Osteocyte (in vitro differentiated cells): Measurements from ENCODE around the gene NCAPH2. TPM values are rescaled to one million over a fixed set of nuclear protein-coding genes. Genes with fewer than 3 reads are reported as not detected.

Experiments
- DNase-seq: peaks from one replicate; pipeline ENCODE4 v3.0.0; 2021; ENCODE audit warnings: mixed read lengths; ENCODE audit not compliant: unreplicated experiment; ENCODE audit errors: extremely low spot score
- H3K27ac Mint-ChIP-seq: one replicate; pipeline ENCODE4 v1.8.0; 2021; ENCODE audit warnings: mild to moderate bottlenecking, mixed read lengths; ENCODE audit not compliant: unreplicated experiment
- H3K27me3 Mint-ChIP-seq: one replicate; pipeline ENCODE4 v1.8.0; 2021; ENCODE audit warnings: mixed read lengths; ENCODE audit not compliant: unreplicated experiment
- H3K36me3 Mint-ChIP-seq: one replicate; pipeline ENCODE4 v1.8.0; 2021; ENCODE audit warnings: mixed read lengths; ENCODE audit not compliant: unreplicated experiment
- H3K4me1 Mint-ChIP-seq: one replicate; pipeline ENCODE4 v1.8.0; 2021; ENCODE audit warnings: mixed read lengths; ENCODE audit not compliant: unreplicated experiment
- H3K4me3 Mint-ChIP-seq: one replicate; pipeline ENCODE4 v1.8.0; 2021; ENCODE audit warnings: mild to moderate bottlenecking, moderate library complexity, mixed read lengths; ENCODE audit not compliant: unreplicated experiment
- H3K9me3 Mint-ChIP-seq: one replicate; pipeline ENCODE4 v1.8.0; 2021; ENCODE audit warnings: mixed read lengths; ENCODE audit not compliant: unreplicated experiment
- CTCF ChIP-seq: fragments of 200-600 bp; sonication (generic); IDR thresholded peaks from 2 replicates; pipeline ENCODE4 v1.5.0; 2021; ENCODE audit warnings: antibody characterized with exemption, mild to moderate bottlenecking, moderate library complexity
- total RNA-seq: library from RNA; stranded (reverse); gene quantifications from 2 replicates; pipeline ENCODE4 v1.2.1, GENCODE V29; 2021

The NCAPH2 gene
- total RNA-seq, 1 donor from 2014 or later, result 47.0 TPM

GRCh38 chr22:50529416-50529896 is 21.4 kb downstream of the NCAPH2 start:
- peak overlapping the region; percentile 56 for H3K4me3 Mint-ChIP-seq
- H3K36me3 Mint-ChIP-seq, result peaks cover 3% of the 10 kb centered on the region
- no peak for TF ChIP-seq CTCF
- H3K27ac Mint-ChIP-seq, result no peak overlapping the region
- H3K27me3 Mint-ChIP-seq, result peaks cover 17% of the 10 kb centered on the region
- H3K4me1 Mint-ChIP-seq, result peaks cover 22% of the 10 kb centered on the region
- DNase-seq, result no peak
- H3K9me3 Mint-ChIP-seq, result no peaks in the 10 kb centered on the region

- Mint-ChIP-seq H3K27ac (peak within 1 kb of the TSS; percentile 62), H3K4me1 (peaks cover 17% of the 10 kb centered on the region), H3K9me3 (no peaks in the 10 kb centered on the region), H3K27me3 (peaks cover 17% of the 10 kb centered on the region), H3K4me3 (peak within 1 kb of the TSS; percentile 71), H3K36me3 (no peaks in the 10 kb centered on the region)
- no peak for TF ChIP-seq CTCF
- DNase-seq, result peak; percentile 86
Measured at GRCh38 chr22:50529897-50530579, 22.0 kb downstream of the NCAPH2 start, which contains the start of gene TYMP. TSS of gene TYMP (minus strand) at chr22:50530012. CDS start at chr22:50529709, 303 bp downstream.

- Mint-ChIP-seq H3K4me3 (peak overlapping the region; percentile 71), H3K9me3 (no peaks in the 10 kb centered on the region), H3K27ac (peak overlapping the region; percentile 62)
Measured at GRCh38 chr22:50530580-50530876, 22.5 kb downstream of the NCAPH2 start.

GRCh38 chr22:50530877-50531545 is 23.0 kb downstream of the NCAPH2 start:
- peak; percentile 86 for DNase-seq
- H3K27me3 Mint-ChIP-seq, result peaks cover 17% of the 10 kb centered on the region

More at GRCh38 chr22:50530580-50530876, 22.5 kb downstream of the NCAPH2 start:
- H3K4me1 Mint-ChIP-seq, result peaks cover 17% of the 10 kb centered on the region
- H3K36me3 Mint-ChIP-seq, result no peaks in the 10 kb centered on the region
- peak; percentile 84 for DNase-seq
- TF ChIP-seq CTCF, result no peak
- H3K27me3 Mint-ChIP-seq, result peaks cover 17% of the 10 kb centered on the region

More at GRCh38 chr22:50530877-50531545, 23.0 kb downstream of the NCAPH2 start:
- Mint-ChIP-seq H3K4me1 (peaks cover 17% of the 10 kb centered on the region), H3K27ac (peak overlapping the region; percentile 59), H3K4me3 (peak overlapping the region; percentile 71), H3K36me3 (no peaks in the 10 kb centered on the region), H3K9me3 (no peaks in the 10 kb centered on the region)
- TF ChIP-seq CTCF, result no peak
